ENCODE measurements around the gene SMU1.

SMU1 gene

GRCh38 chr9:33076046-33077004 lies at the start of gene SMU1:
Gene SMU1, minus strand, starts transcription at chr9:33076674. Its CDS starts 66 bp downstream, at chr9:33076608.
- in situ Hi-C loops (cut with HindIII; ENCODE audit: low sequenced_read_pairs) = loop anchor here (25.0 kb wide), 1 partner anchor 161 kb away; the partner anchor contains the start of gene SPINK4
- no peak for TF ChIP-seq CTCF (IDR thresholded peaks at IDR 0.05; ENCODE audit: low read depth, low read length)
- peak; percentile 97 for DNase-seq (ENCODE audit: low read depth, low spot score)
- peak within 1 kb of the TSS; percentile 78 for H3K4me3 ChIP-seq (ENCODE audit: low read depth, low read length)

GRCh38 chr9:33125461-33125860 lies 49.0 kb upstream of the SMU1 start:
- H3K4me3 ChIP-seq (ENCODE audit: low read depth, low read length) = no peak overlapping the region
- in situ Hi-C loops (cut with HindIII; ENCODE audit: low sequenced_read_pairs) = no loop called here
- DNase-seq (ENCODE audit: low read depth, low spot score) = no peak
- TF ChIP-seq CTCF (IDR thresholded peaks at IDR 0.05; ENCODE audit: low read depth, low read length) = no peak

- in situ Hi-C loops (cut with HindIII; ENCODE audit: low sequenced_read_pairs) = no loop called here
- DNase-seq (ENCODE audit: low read depth, low spot score) = no peak
- TF ChIP-seq CTCF (IDR thresholded peaks at IDR 0.05; ENCODE audit: low read depth, low read length) = no peak
- no peak overlapping the region for H3K4me3 ChIP-seq (ENCODE audit: low read depth, low read length)
Measured at GRCh38 chr9:33124751-33125381, 48.4 kb upstream of the SMU1 start.

- in situ Hi-C loops (cut with HindIII; ENCODE audit: low sequenced_read_pairs) = no loop called here
- no peak overlapping the region for H3K4me3 ChIP-seq (ENCODE audit: low read depth, low read length)
- DNase-seq (ENCODE audit: low read depth, low spot score) = no peak
- TF ChIP-seq CTCF (IDR thresholded peaks at IDR 0.05; ENCODE audit: low read depth, low read length) = no peak
Measured at GRCh38 chr9:33124046-33124445, 47.6 kb upstream of the SMU1 start.

- in situ Hi-C loops (cut with HindIII; ENCODE audit: low sequenced_read_pairs) = no loop called here
- DNase-seq (ENCODE audit: low read depth, low spot score) = no peak
- no peak overlapping the region for H3K4me3 ChIP-seq (ENCODE audit: low read depth, low read length)
- no peak for TF ChIP-seq CTCF (IDR thresholded peaks at IDR 0.05; ENCODE audit: low read depth, low read length)
Measured at GRCh38 chr9:33123407-33124031, 47.0 kb upstream of the SMU1 start.

- TF ChIP-seq CTCF (IDR thresholded peaks at IDR 0.05; ENCODE audit: low read depth, low read length) = no peak
- H3K4me3 ChIP-seq (ENCODE audit: low read depth, low read length) = no peak overlapping the region
- in situ Hi-C loops (cut with HindIII; ENCODE audit: low sequenced_read_pairs) = no loop called here
Measured at GRCh38 chr9:33120620-33121019, 44.1 kb upstream of the SMU1 start.

More at GRCh38 chr9:33120620-33121019, 44.1 kb upstream of the SMU1 start:
- no peak for DNase-seq (ENCODE audit: low read depth, low spot score)
